Fibroblast of lung (primary cell): ENCODE measurements around the gene TRIP13. TPM values are rescaled to one million over a fixed set of nuclear protein-coding genes. Genes with fewer than 3 reads are reported as not detected.

Experiments used
- DNase-seq, 2 donors: peaks; one replicate each; pipeline versions ENCODE4 v3.0.0 to v3.0.0-alpha.2; 2010; ENCODE audit warnings: low read depth in 2 of 2
- H2AFZ ChIP-seq: 2 replicates; pipeline ENCODE4 v1.5.1; 2012; ENCODE audit warnings: low read length, control low read depth, inconsistent platforms
- H3K27ac ChIP-seq: 2 replicates; pipeline ENCODE4 v1.5.1; 2011; ENCODE audit warnings: low read length, control low read depth; ENCODE audit not compliant: insufficient read depth
- H3K27me3 ChIP-seq: 2 replicates; pipeline ENCODE4 v1.5.1; 2011; ENCODE audit warnings: mild to moderate bottlenecking, low read length; ENCODE audit not compliant: control insufficient read depth, insufficient read depth
- H3K36me3 ChIP-seq: 2 replicates; pipeline ENCODE4 v1.5.1; 2011; ENCODE audit warnings: low read length; ENCODE audit not compliant: control insufficient read depth, insufficient read depth
- H3K4me1 ChIP-seq: 2 replicates; pipeline ENCODE4 v1.5.1; 2011; ENCODE audit warnings: low read length; ENCODE audit not compliant: control insufficient read depth, insufficient read depth; ENCODE audit errors: extremely low read depth
- H3K4me2 ChIP-seq: 2 replicates; pipeline ENCODE4 v1.5.1; 2011; ENCODE audit warnings: low read length, control low read depth; ENCODE audit not compliant: insufficient read depth; ENCODE audit errors: extremely low read depth
- H3K4me3 ChIP-seq, 4 experiments: fragments of 200-600 bp in 1 of 4; sonication (generic) in 1 of 4; replicated peaks in 1 of 4; 2 replicates each; pipeline ENCODE4 v1.5.1; 2011 to 2016; ENCODE audit warnings: low read length in 4 of 4, low read depth in 3 of 4, mild to moderate bottlenecking in 3 of 4, control low read depth in 2 of 4, inconsistent platforms in 1 of 4, mixed read lengths in 1 of 4; ENCODE audit not compliant: insufficient read depth in 1 of 4; ENCODE audit errors: control extremely low read depth in 1 of 4
- H3K79me2 ChIP-seq: 2 replicates; pipeline ENCODE4 v1.5.1; 2012; ENCODE audit warnings: mild to moderate bottlenecking, low read length, inconsistent platforms; ENCODE audit not compliant: control insufficient read depth, insufficient read depth
- H3K9ac ChIP-seq: 2 replicates; pipeline ENCODE4 v1.5.1; 2011; ENCODE audit warnings: mild to moderate bottlenecking, low read length, control low read depth; ENCODE audit not compliant: insufficient read depth
- H3K9me3 ChIP-seq: 2 replicates; pipeline ENCODE4 v1.5.1; 2012; ENCODE audit warnings: low read depth, low read length; ENCODE audit not compliant: control insufficient read depth, insufficient read depth
- H4K20me1 ChIP-seq: 2 replicates; pipeline ENCODE4 v1.5.1; 2011; ENCODE audit warnings: low read length; ENCODE audit not compliant: control insufficient read depth, insufficient read depth; ENCODE audit errors: extremely low read depth
- EZH2 ChIP-seq: IDR thresholded peaks from 2 replicates; pipeline ENCODE4 v1.5.1; 2012; ENCODE audit warnings: low read length, control low read depth, mild to moderate bottlenecking; ENCODE audit errors: missing control alignments
- polyA plus RNA-seq, 2 donors: library from polyadenylated mRNA; depleted of rRNA in 1 of 2; stranded (reverse) in 1 of 2; unstranded in 1 of 2; fragments of >200 nt; gene quantifications; 2 replicates each; pipeline ENCODE4 v1.2.1, GENCODE V29; 2011 to 2012; ENCODE audit warnings: missing spikeins in 1 of 2
- total RNA-seq: library from RNA; depleted of rRNA; stranded (reverse); fragments of >200 nt; gene quantifications from 2 replicates; pipeline ENCODE4 v1.2.1, GENCODE V29; 2014
- TF ChIP-seq, protein P1 (sequence below), 2 donors: IDR thresholded peaks in 1 of 2; conservative IDR thresholded peaks in 1 of 2; 1 replicate in 1 of 2; 2 replicates in 1 of 2; pipeline ENCODE4 v1.5.1; 2011 to 2012; ENCODE audit warnings: low read length in 2 of 2, control low read depth in 1 of 2, inconsistent platforms in 1 of 2, low read depth in 1 of 2, mild to moderate bottlenecking in 1 of 2

Gene TRIP13
- total and polyA plus RNA-seq, 2 donors (not counting 1 experiment from before 2014, with no cell fraction given) = 7.4 to 11.7 TPM

DNA sequence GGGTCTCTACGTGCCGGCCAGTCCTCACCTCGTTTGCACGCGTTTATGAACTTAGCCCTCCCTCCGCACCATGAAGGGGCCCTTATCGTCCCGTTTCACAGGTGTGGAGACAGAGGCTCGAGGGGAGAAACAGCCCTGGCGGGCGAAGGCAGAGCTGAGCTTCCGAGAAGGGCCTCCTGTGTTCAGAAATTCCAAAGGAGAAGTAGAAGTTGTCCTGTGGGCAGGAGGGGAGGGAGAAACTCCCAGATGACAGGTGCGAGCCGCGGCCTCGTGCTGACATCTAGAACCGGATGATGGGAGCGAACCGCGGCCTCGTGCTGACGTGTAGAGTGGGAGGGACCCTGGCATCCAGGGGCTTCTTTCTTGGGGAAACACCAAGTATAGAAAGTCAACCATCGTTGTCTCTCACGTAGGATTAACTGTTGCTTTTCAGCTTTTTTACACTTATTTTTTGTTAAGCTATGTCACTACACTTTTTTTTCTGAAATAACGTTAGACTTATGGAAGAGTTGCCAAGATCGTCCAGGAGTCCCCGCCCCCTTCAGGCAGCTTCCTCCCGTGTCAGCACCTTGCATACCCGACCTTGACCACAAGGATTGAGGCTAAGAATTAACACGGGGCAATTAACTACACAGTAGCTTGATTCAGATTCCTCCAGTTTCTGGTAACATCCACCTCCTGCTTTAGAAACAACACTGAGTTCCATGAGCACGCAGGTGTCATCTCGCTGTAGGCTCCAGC lies 73.1 kb downstream of the TRIP13 start:
- Histone ChIP-seq H3K4me3 (no peak overlapping the region), H3K27ac (no peak overlapping the region), H3K27me3 (peaks cover 17% of the 10 kb centered on the region), H3K9me3 (no peaks in the 10 kb centered on the region), H3K36me3 (no peaks in the 10 kb centered on the region), H3K79me2 (no peaks in the 10 kb centered on the region), H3K4me1 (peaks cover 14% of the 10 kb centered on the region), H4K20me1 (no peaks in the 10 kb centered on the region), H3K9ac (no peak overlapping the region), H3K4me2 (no peak overlapping the region), H2AFZ (no peak overlapping the region)
- TF ChIP-seq, protein P1, sequence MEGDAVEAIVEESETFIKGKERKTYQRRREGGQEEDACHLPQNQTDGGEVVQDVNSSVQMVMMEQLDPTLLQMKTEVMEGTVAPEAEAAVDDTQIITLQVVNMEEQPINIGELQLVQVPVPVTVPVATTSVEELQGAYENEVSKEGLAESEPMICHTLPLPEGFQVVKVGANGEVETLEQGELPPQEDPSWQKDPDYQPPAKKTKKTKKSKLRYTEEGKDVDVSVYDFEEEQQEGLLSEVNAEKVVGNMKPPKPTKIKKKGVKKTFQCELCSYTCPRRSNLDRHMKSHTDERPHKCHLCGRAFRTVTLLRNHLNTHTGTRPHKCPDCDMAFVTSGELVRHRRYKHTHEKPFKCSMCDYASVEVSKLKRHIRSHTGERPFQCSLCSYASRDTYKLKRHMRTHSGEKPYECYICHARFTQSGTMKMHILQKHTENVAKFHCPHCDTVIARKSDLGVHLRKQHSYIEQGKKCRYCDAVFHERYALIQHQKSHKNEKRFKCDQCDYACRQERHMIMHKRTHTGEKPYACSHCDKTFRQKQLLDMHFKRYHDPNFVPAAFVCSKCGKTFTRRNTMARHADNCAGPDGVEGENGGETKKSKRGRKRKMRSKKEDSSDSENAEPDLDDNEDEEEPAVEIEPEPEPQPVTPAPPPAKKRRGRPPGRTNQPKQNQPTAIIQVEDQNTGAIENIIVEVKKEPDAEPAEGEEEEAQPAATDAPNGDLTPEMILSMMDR (conservative IDR thresholded peaks at IDR 0.05 in 1 of 2, IDR thresholded peaks at IDR 0.05 in 1 of 2; ENCODE audit: low read depth in 1 of 2, low read length in 2 of 2) = no peak
- no peak for TF ChIP-seq EZH2
- no peak for DNase-seq

DNA sequence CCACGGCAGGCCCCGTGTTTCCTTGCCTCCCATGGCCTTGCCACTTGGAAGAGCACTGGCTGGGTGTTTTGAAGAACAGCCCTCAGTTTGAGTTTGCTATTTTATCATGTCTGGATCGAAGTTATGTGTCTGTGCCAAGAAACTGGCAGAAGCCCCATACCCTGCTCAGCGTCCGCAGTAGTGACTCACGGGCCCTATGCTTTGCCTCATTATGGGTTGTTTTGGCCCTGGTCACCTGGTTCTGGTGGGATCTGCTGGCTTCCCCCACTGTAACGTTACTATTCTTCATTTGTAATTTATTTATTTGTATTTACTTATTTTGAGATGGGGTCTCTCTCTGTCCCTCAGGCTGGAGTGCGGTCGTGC lies 73.6 kb downstream of the TRIP13 start:
- Histone ChIP-seq H4K20me1 (no peaks in the 10 kb centered on the region), H3K4me3 (no peak overlapping the region), H2AFZ (no peak overlapping the region), H3K9ac (no peak overlapping the region), H3K4me2 (no peak overlapping the region), H3K27ac (no peak overlapping the region), H3K4me1 (peaks cover 14% of the 10 kb centered on the region), H3K79me2 (no peaks in the 10 kb centered on the region), H3K36me3 (no peaks in the 10 kb centered on the region), H3K27me3 (peaks cover 17% of the 10 kb centered on the region), H3K9me3 (no peaks in the 10 kb centered on the region)
- TF ChIP-seq, protein P1 (conservative IDR thresholded peaks at IDR 0.05 in 1 of 2, IDR thresholded peaks at IDR 0.05 in 1 of 2; ENCODE audit: low read depth in 1 of 2, low read length in 2 of 2) = no peak
- TF ChIP-seq EZH2 = no peak
- no peak for DNase-seq

DNA sequence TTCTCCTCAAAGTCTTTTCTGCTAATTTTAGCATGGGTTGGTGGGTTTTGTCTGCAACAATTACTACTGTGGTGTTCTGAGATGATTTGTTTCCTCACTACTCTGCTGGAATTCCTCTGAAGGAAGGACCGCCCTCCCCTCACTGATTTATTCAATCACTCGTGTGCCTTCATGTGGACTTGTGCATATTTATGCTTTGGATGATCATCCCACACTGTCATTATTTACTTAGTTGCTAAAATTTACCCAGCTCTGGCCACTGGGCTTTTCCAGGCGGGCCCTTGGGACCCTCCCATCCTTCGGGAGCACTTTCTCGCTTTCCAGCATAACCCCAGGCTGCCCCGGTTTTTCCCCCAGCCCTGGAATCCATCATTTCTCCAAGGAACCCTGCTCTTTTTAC lies 74.3 kb downstream of the TRIP13 start:
- peaks cover 17% of the 10 kb centered on the region for H3K27me3 ChIP-seq
- TF ChIP-seq, protein P1 (conservative IDR thresholded peaks at IDR 0.05 in 1 of 2, IDR thresholded peaks at IDR 0.05 in 1 of 2; ENCODE audit: low read depth in 1 of 2, low read length in 2 of 2) = no peak
- no peak for TF ChIP-seq EZH2

More for the DNA sequence above, 74.3 kb downstream of the TRIP13 start:
- no peak for DNase-seq
- H4K20me1 ChIP-seq = no peaks in the 10 kb centered on the region
- no peak overlapping the region for H3K9ac ChIP-seq
- peaks cover 14% of the 10 kb centered on the region for H3K4me1 ChIP-seq
- H3K27ac ChIP-seq = no peak overlapping the region
- H2AFZ ChIP-seq = no peak overlapping the region
- H3K4me3 ChIP-seq = no peak overlapping the region
- no peaks in the 10 kb centered on the region for H3K79me2 ChIP-seq
- H3K9me3 ChIP-seq = no peaks in the 10 kb centered on the region
- H3K4me2 ChIP-seq = no peak overlapping the region
- H3K36me3 ChIP-seq = no peaks in the 10 kb centered on the region

Other genes starting within 250 kb of the TRIP13 start
- 0.17 and 0.26 TPM in 2 replicates for gene TPPP, start 199.5 kb upstream of the TRIP13 start, total RNA-seq
- gene TPPP, start 199.5 kb upstream of the TRIP13 start, polyA plus RNA-seq = 0.06 and 0.11 TPM in 2 replicates
- under 0.01 TPM in 2 replicates for gene ZDHHC11B, start 108.2 kb upstream of the TRIP13 start, total RNA-seq
- gene ZDHHC11B, start 108.2 kb upstream of the TRIP13 start, polyA plus RNA-seq = not detected in 2 replicates
- gene ZDHHC11, start 41.9 kb upstream of the TRIP13 start, total RNA-seq = 2.5 and 2.6 TPM in 2 replicates
- 0.23 and 0.25 TPM in 2 replicates for gene ZDHHC11, start 41.9 kb upstream of the TRIP13 start, polyA plus RNA-seq
- 31.6 and 35.3 TPM in 2 replicates for gene BRD9, start 83 bp upstream of the TRIP13 start, total RNA-seq
- 13.0 and 15.6 TPM in 2 replicates for gene BRD9, start 83 bp upstream of the TRIP13 start, polyA plus RNA-seq
- under 0.01 and 0.26 TPM in 2 replicates for gene NKD2, start 115.9 kb downstream of the TRIP13 start, total RNA-seq
- gene NKD2, start 115.9 kb downstream of the TRIP13 start, polyA plus RNA-seq = 0.29 TPM in 1 of 2 replicates, not detected in the other
- gene SLC12A7, start 219.2 kb downstream of the TRIP13 start, total RNA-seq = 20.5 and 23.9 TPM in 2 replicates
- 2.7 and 2.9 TPM in 2 replicates for gene SLC12A7, start 219.2 kb downstream of the TRIP13 start, polyA plus RNA-seq